CD14-positive monocyte (primary cell): ENCODE measurements around the gene DNAAF1. TPM values are rescaled to one million over a fixed set of nuclear protein-coding genes. Genes with fewer than 3 reads are reported as not detected.

Experiments
- DNase-seq, 3 donors: peaks; one replicate each; pipeline ENCODE4 v3.0.0-alpha.2; 2011 to 2022
- H2AFZ ChIP-seq: 2 replicates; pipeline ENCODE4 v1.6.0; 2012; ENCODE audit warnings: mild to moderate bottlenecking, low read depth, low read length, inconsistent platforms; ENCODE audit not compliant: insufficient read depth, poor library complexity, severe bottlenecking
- H3K27ac ChIP-seq, 2 donors: 1 replicate in 1 of 2; 2 replicates in 1 of 2; pipeline ENCODE4 v1.5.1; 2012 to 2013; ENCODE audit warnings: low read length in 2 of 2, control low read depth in 1 of 2, inconsistent platforms in 1 of 2, low read depth in 1 of 2, mild to moderate bottlenecking in 1 of 2
- H3K27me3 ChIP-seq, 2 donors: one replicate each; pipeline versions ENCODE4 v1.6.0 to v1.6.1; 2011 to 2013; ENCODE audit warnings: low read length in 2 of 2; ENCODE audit not compliant: control insufficient read depth in 2 of 2, insufficient read depth in 2 of 2
- H3K36me3 ChIP-seq, 2 donors: replicated peaks in 1 of 2; 1 replicate in 1 of 2; 2 replicates in 1 of 2; pipeline versions ENCODE4 v1.5.1 to v1.6.1; 2012 to 2013; ENCODE audit warnings: low read length in 2 of 2, control low read depth in 1 of 2, inconsistent platforms in 1 of 2, mild to moderate bottlenecking in 1 of 2; ENCODE audit not compliant: insufficient read depth in 2 of 2, control insufficient read depth in 1 of 2
- H3K4me1 ChIP-seq, 2 donors: 1 replicate in 1 of 2; 2 replicates in 1 of 2; pipeline versions ENCODE4 v1.5.1 to v1.6.1; 2012 to 2013; ENCODE audit warnings: low read length in 2 of 2, control low read depth in 1 of 2, inconsistent platforms in 1 of 2, mild to moderate bottlenecking in 1 of 2, moderate library complexity in 1 of 2; ENCODE audit not compliant: insufficient read depth in 2 of 2, control insufficient read depth in 1 of 2
- H3K4me2 ChIP-seq: replicated peaks from 2 replicates; pipeline ENCODE3; 2012; ENCODE audit warnings: low read length, moderate library complexity, mild to moderate bottlenecking; ENCODE audit not compliant: poor library complexity, severe bottlenecking; ENCODE audit errors: extremely low read depth
- H3K4me3 ChIP-seq, 3 experiments: fragments of 200-600 bp in 1 of 3; sonication (generic) in 1 of 3; replicated peaks in 1 of 3; 1 replicate in 2 of 3; 2 replicates in 1 of 3; pipeline ENCODE4 v1.5.1; 2011 to 2013; ENCODE audit warnings: low read length in 3 of 3, mild to moderate bottlenecking in 3 of 3, control low read depth in 2 of 3, low read depth in 2 of 3, inconsistent platforms in 1 of 3, moderate library complexity in 1 of 3
- H3K79me2 ChIP-seq: 2 replicates; pipeline ENCODE4 v1.6.0; 2012; ENCODE audit warnings: mild to moderate bottlenecking, control low read depth, inconsistent platforms, low read length, moderate library complexity; ENCODE audit not compliant: insufficient read depth
- H3K9ac ChIP-seq: 2 replicates; pipeline ENCODE4 v1.6.0; 2017; ENCODE audit warnings: low read length, mild to moderate bottlenecking; ENCODE audit not compliant: insufficient read depth, poor library complexity, severe bottlenecking
- H3K9me3 ChIP-seq, 2 donors: replicated peaks in 1 of 2; 1 replicate in 1 of 2; 2 replicates in 1 of 2; pipeline versions ENCODE4 v1.5.1 to v1.6.1; 2012 to 2013; ENCODE audit warnings: low read length in 2 of 2, control low read depth in 1 of 2; ENCODE audit not compliant: control insufficient read depth in 1 of 2, insufficient read depth in 1 of 2
- H4K20me1 ChIP-seq: 2 replicates; pipeline ENCODE4 v1.6.0; 2012; ENCODE audit warnings: mild to moderate bottlenecking, low read length, control low read depth, moderate library complexity; ENCODE audit not compliant: insufficient read depth
- H3K27ac Mint-ChIP-seq, 7 donors: one replicate each; pipeline ENCODE4 v1.8.0; 2020; ENCODE audit warnings: mild to moderate bottlenecking in 7 of 7, mixed read lengths in 7 of 7, moderate library complexity in 6 of 7, inconsistent platforms in 2 of 7
- H3K27me3 Mint-ChIP-seq, 3 donors: one replicate each; pipeline ENCODE4 v1.8.0; 2021 to 2022; ENCODE audit warnings: low read depth in 3 of 3, mild to moderate bottlenecking in 3 of 3, mixed read lengths in 3 of 3, moderate library complexity in 3 of 3, inconsistent platforms in 1 of 3
- H3K36me3 Mint-ChIP-seq, 2 donors: one replicate each; pipeline ENCODE4 v1.8.0; 2020; ENCODE audit warnings: mixed read lengths in 2 of 2, inconsistent platforms in 1 of 2, mild to moderate bottlenecking in 1 of 2
- H3K4me1 Mint-ChIP-seq: one replicate; pipeline ENCODE4 v1.8.0; 2020; ENCODE audit warnings: mild to moderate bottlenecking, mixed read lengths
- H3K4me3 Mint-ChIP-seq, 2 donors: one replicate each; pipeline ENCODE4 v1.8.0; 2020; ENCODE audit warnings: mild to moderate bottlenecking in 2 of 2, mixed read lengths in 2 of 2, moderate library complexity in 1 of 2
- H3K9me3 Mint-ChIP-seq, 7 donors: one replicate each; pipeline ENCODE4 v1.8.0; 2020 to 2022; ENCODE audit warnings: mixed read lengths in 7 of 7, mild to moderate bottlenecking in 6 of 7, moderate library complexity in 6 of 7, inconsistent platforms in 2 of 7
- CTCF ChIP-seq: fragments of 200-600 bp; IDR thresholded peaks from one replicate; pipeline ENCODE4 v1.8.0; 2022; ENCODE audit warnings: antibody characterized with exemption, mild to moderate bottlenecking
- WGBS: methylation state at CpG from one replicate; pipeline ENCODE4 v1.1.5; 2013; ENCODE audit warnings: missing lambda C conversion rate; ENCODE audit not compliant: insufficient coverage; 5-methylcytosine and 5-hydroxymethylcytosine counted together
- intact Hi-C, 2 donors: fragments of 100-400 bp; cut with micrococcal nuclease; formaldehyde crosslinking; loops; one replicate each; pipeline versions ENCODE4 v1.15.0 to v1.15.1; 2023
- polyA plus RNA-seq, 3 donors: library from polyadenylated mRNA; depleted of rRNA in 1 of 3; unstranded in 2 of 3; stranded (reverse) in 1 of 3; fragments of 300-500 nt in 2 of 3; fragments of >200 nt in 1 of 3; fragmentation: Illumina TruSeq in 2 of 3; gene quantifications; 1 replicate in 2 of 3; 2 replicates in 1 of 3; pipeline ENCODE4 v1.2.3, GENCODE V29; 2012 to 2021

DNAAF1 gene
- polyA plus RNA-seq, 3 donors = 0.23 to 14.6 TPM; not detected in 1

- H3K36me3 Mint-ChIP-seq = no peaks in the 10 kb centered on the region
- Histone ChIP-seq H3K79me2 (no peaks in the 10 kb centered on the region), H3K4me1 (no peaks in the 10 kb centered on the region), H3K4me3 (no peak overlapping the region), H4K20me1 (no peaks in the 10 kb centered on the region), H3K36me3 (no peaks in the 10 kb centered on the region), H3K27ac (no peak overlapping the region), H3K27me3 (no peaks in the 10 kb centered on the region), H3K9ac (no peak overlapping the region), H2AFZ (no peak overlapping the region), H3K4me2 (no peak overlapping the region), H3K9me3 (no peaks in the 10 kb centered on the region)
- DNase-seq = no peak
- no peak overlapping the region for H3K27ac Mint-ChIP-seq
- WGBS = 83% methylated on average over 6 of the region's 6 CpGs
- no peak for TF ChIP-seq CTCF
- no peak overlapping the region for H3K4me3 Mint-ChIP-seq
- no peaks in the 10 kb centered on the region for H3K4me1 Mint-ChIP-seq
- intact Hi-C loops = no loop called here
- peaks cover 3 to 13% (median 5%) of the 10 kb centered on the region in 3 donors for H3K27me3 Mint-ChIP-seq
- H3K9me3 Mint-ChIP-seq = peaks cover 0 to 8% (median 4%) of the 10 kb centered on the region in 7 donors
These were observed 62.1 kb downstream of the DNAAF1 start for GRCh38 chr16:84207251-84207650.

- H2AFZ ChIP-seq = no peak overlapping the region
- no peak overlapping the region for H3K9ac ChIP-seq
- WGBS = 94% methylated on average over 8 of the region's 8 CpGs
- no peaks in the 10 kb centered on the region for H4K20me1 ChIP-seq
- intact Hi-C loops = no loop called here
- H3K27me3 Mint-ChIP-seq = peaks cover 3 to 15% (median 5%) of the 10 kb centered on the region in 3 donors
- no peak overlapping the region for H3K4me3 ChIP-seq
- H3K9me3 ChIP-seq = no peaks in the 10 kb centered on the region
- no peak overlapping the region for H3K4me2 ChIP-seq
- no peaks in the 10 kb centered on the region for H3K4me1 Mint-ChIP-seq
- no peak overlapping the region for H3K27ac Mint-ChIP-seq
- H3K36me3 Mint-ChIP-seq = no peaks in the 10 kb centered on the region
- no peak for TF ChIP-seq CTCF
- no peak for DNase-seq
- H3K9me3 Mint-ChIP-seq = peaks cover 0 to 8% (median 4%) of the 10 kb centered on the region in 7 donors
- H3K36me3 ChIP-seq = no peaks in the 10 kb centered on the region
- no peak overlapping the region for H3K27ac ChIP-seq
- no peaks in the 10 kb centered on the region for H3K4me1 ChIP-seq
- H3K4me3 Mint-ChIP-seq = no peak overlapping the region
- H3K27me3 ChIP-seq = no peaks in the 10 kb centered on the region
- no peaks in the 10 kb centered on the region for H3K79me2 ChIP-seq
These were observed 62.8 kb downstream of the DNAAF1 start for GRCh38 chr16:84207879-84208278.
